ENCODE measurements around the gene AGXT2.

Gene AGXT2

DNA sequence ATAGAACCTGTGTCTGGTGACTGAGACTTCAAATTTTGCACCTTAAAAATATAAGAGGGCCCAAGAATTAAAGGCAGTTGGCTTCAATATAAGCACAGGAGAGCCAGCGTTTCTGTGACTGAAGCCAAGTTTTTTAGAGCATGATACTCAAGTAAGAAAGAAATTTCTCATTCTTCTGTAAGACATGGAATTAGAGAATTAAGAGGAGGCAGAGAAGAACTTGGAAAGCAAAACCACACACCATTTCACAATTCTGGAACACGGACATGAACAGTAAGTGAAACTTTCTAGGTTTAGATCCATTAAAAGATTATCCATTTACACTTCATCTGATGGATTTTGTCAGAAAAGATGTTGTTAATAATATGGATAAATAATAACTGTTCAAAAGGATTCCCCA is 8.9 kb upstream of the AGXT2 start:
- no peak for DNase-seq (ENCODE audit: low read depth)
- H3K4me3 ChIP-seq (ENCODE audit: low read depth, low read length) = no peak overlapping the region
- TF ChIP-seq POLR2A (IDR thresholded peaks at IDR 0.05; ENCODE audit: extremely low read depth, insufficient read length) (no peak), MYC (IDR thresholded peaks at IDR 0.05; ENCODE audit: low read depth, low read length) (no peak)
- TF ChIP-seq, protein P1, sequence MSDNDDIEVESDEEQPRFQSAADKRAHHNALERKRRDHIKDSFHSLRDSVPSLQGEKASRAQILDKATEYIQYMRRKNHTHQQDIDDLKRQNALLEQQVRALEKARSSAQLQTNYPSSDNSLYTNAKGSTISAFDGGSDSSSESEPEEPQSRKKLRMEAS (IDR thresholded peaks at IDR 0.05; ENCODE audit: low read depth, low read length) = no peak
- TF ChIP-seq, protein P2, sequence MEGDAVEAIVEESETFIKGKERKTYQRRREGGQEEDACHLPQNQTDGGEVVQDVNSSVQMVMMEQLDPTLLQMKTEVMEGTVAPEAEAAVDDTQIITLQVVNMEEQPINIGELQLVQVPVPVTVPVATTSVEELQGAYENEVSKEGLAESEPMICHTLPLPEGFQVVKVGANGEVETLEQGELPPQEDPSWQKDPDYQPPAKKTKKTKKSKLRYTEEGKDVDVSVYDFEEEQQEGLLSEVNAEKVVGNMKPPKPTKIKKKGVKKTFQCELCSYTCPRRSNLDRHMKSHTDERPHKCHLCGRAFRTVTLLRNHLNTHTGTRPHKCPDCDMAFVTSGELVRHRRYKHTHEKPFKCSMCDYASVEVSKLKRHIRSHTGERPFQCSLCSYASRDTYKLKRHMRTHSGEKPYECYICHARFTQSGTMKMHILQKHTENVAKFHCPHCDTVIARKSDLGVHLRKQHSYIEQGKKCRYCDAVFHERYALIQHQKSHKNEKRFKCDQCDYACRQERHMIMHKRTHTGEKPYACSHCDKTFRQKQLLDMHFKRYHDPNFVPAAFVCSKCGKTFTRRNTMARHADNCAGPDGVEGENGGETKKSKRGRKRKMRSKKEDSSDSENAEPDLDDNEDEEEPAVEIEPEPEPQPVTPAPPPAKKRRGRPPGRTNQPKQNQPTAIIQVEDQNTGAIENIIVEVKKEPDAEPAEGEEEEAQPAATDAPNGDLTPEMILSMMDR (IDR thresholded peaks at IDR 0.05; ENCODE audit: low read depth, low read length) = no peak

DNA sequence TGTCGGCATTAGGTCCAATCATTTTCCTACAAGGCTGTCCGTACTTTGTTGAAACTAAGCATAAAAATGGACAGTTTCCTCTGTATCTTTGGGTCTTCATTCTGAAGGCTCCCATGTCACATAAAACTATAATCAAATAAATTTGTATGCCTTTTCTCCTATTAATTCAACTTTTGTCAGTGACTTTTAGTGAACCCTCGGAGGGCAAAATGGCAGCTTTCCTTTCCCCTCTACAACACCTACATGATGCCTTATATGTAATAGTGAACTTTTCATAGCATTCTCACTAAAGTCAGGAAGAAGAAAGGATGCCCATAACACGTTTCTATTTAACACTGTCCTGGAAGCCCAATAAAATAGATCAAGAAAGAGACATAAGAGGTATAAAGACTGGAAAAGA is 5.1 kb upstream of the AGXT2 start:
- DNase-seq (ENCODE audit: low read depth) = no peak
- TF ChIP-seq, protein P2 (IDR thresholded peaks at IDR 0.05; ENCODE audit: low read depth, low read length) = no peak
- no peak overlapping the region for H3K4me3 ChIP-seq (ENCODE audit: low read depth, low read length)

DNA sequence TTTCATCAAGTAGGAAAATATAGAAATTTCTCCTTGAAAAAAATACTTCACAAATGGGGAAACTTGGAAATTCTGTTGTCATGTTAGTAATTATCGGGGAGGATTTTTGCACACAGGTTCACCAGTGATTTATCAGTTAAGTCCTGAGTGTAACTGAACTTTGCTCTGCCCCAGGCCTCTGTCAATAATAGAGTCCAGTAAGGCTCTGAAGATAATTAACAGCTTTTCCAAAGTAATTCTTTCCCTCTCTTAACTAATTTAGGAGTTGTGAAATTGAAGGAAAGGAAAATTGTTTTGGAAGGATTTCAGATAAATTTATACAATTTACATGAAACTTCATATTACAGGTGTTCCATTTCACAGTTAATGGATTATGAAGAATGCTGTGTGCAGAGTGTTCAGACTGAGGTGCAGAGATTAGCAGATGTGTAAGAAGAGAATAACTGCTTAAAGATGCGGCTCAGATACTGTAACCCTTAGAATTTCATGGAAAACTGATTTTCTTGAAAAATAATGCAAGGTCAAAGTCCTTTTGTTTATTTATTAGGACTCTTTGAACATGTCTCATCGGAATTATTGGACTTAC is 2.9 kb upstream of the AGXT2 start:
- no peak for TF ChIP-seq MYC (IDR thresholded peaks at IDR 0.05; ENCODE audit: low read depth, low read length)
- TF ChIP-seq, protein P2 (IDR thresholded peaks at IDR 0.05; ENCODE audit: low read depth, low read length) = no peak
- TF ChIP-seq POLR2A (IDR thresholded peaks at IDR 0.05; ENCODE audit: extremely low read depth, insufficient read length) = no peak
- TF ChIP-seq, protein P1 (IDR thresholded peaks at IDR 0.05; ENCODE audit: low read depth, low read length) = no peak
- DNase-seq (ENCODE audit: low read depth) = no peak
- H3K4me3 ChIP-seq (ENCODE audit: low read depth, low read length) = no peak overlapping the region

DNA sequence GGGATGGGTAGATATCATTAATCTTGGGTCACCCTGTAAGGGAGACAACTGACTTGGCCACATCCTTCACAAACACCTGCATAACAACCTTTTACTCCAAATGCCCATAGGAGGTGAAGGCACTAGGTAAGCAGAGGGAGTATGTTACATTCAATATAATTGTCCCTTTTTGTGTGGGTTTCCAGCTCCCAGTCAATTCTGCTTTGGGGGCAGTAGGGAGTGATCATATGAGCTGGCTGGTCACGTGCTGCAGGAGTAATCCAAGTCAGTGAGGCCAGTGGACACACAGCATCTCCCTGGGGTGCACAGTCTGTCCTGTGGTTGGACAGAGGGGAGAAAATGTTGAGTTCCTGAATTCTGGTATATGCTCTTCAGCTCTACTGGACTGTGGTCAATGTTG is 1.2 kb upstream of the AGXT2 start:
- DNase-seq (ENCODE audit: low read depth) = no peak

DNA sequence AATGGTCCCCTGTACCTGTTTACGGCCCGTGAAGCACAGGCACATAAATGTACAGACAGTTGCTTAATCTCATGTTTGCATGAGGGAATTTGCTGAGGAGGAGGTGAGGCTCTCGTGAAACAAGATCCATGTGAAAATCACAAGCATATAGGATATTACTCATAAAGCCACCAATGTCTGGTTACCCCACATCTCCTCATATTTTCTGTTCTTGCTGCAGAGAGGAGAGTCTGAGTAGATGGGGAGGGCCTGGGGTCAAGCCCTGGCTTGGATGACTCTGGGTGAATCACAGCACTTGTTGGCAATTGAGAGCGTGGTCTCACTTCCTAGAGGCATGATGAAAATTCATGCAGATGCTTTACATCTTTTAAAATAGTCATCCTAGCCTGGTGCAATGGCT is 975 bp downstream of the AGXT2 start:
- TF ChIP-seq, protein P2 (IDR thresholded peaks at IDR 0.05; ENCODE audit: low read depth, low read length) = no peak
- TF ChIP-seq MYC (IDR thresholded peaks at IDR 0.05; ENCODE audit: low read depth, low read length) (no peak), POLR2A (IDR thresholded peaks at IDR 0.05; ENCODE audit: extremely low read depth, insufficient read length) (no peak)
- TF ChIP-seq, protein P1 (IDR thresholded peaks at IDR 0.05; ENCODE audit: low read depth, low read length) = no peak

More for the DNA sequence above, 1.2 kb upstream of the AGXT2 start:
- TF ChIP-seq, protein P2 (IDR thresholded peaks at IDR 0.05; ENCODE audit: low read depth, low read length) = no peak
- TF ChIP-seq, protein P1 (IDR thresholded peaks at IDR 0.05; ENCODE audit: low read depth, low read length) = no peak
- H3K4me3 ChIP-seq (ENCODE audit: low read depth, low read length) = no peak overlapping the region

DNA sequence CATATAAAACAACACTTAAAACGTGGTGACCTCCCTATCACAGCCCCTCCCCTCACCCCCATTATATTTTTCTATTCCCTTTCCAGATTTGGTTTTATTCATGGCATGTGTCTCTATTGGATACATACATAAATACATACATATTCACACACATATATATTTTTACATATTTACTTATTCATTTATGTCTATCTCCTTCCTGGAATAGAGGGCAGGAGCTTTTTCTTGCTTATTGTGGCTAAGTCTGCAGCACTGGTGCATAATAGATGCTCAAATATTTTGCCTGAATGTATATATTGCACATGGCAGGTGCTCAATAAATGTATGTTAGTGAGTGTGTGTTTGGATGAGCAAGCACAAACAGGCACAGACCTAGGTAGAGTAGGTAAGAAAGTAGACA is 2.5 kb downstream of the AGXT2 start:
- H3K4me3 ChIP-seq (ENCODE audit: low read depth, low read length) = no peak overlapping the region
- DNase-seq (ENCODE audit: low read depth) = no peak
- no peak for TF ChIP-seq POLR2A (IDR thresholded peaks at IDR 0.05; ENCODE audit: extremely low read depth, insufficient read length)
- no peak for TF ChIP-seq MYC (IDR thresholded peaks at IDR 0.05; ENCODE audit: low read depth, low read length)
- TF ChIP-seq, protein P1 (IDR thresholded peaks at IDR 0.05; ENCODE audit: low read depth, low read length) = no peak

More for the DNA sequence above, 975 bp downstream of the AGXT2 start:
- H3K4me3 ChIP-seq (ENCODE audit: low read depth, low read length) = no peak overlapping the region
- no peak for DNase-seq (ENCODE audit: low read depth)
